Progenitor cell of endocrine pancreas (in vitro differentiated cells): Measurements from ENCODE around the gene PKP3. TPM values are rescaled to one million over a fixed set of nuclear protein-coding genes. Genes with fewer than 3 reads are reported as not detected.
"Not testable (repeated sequence)": the region's sequence is repeated elsewhere in the genome, so short reads cannot be mapped to it uniquely, and the experiment has no call there.

ENCODE experiments used
- DNase-seq: peaks from one replicate; pipeline ENCODE4 v3.0.0; 2021; ENCODE audit warnings: low spot score; ENCODE audit not compliant: unreplicated experiment
- H3K27ac Mint-ChIP-seq: 2 replicates; pipeline ENCODE4 v1.8.0; 2021; ENCODE audit warnings: mild to moderate bottlenecking, moderate library complexity, mixed read lengths
- H3K27me3 Mint-ChIP-seq: 2 replicates; pipeline ENCODE4 v1.8.0; 2021; ENCODE audit warnings: mixed read lengths
- H3K36me3 Mint-ChIP-seq: 2 replicates; pipeline ENCODE4 v1.8.0; 2022; ENCODE audit warnings: mixed read lengths; ENCODE audit not compliant: insufficient read depth
- H3K4me1 Mint-ChIP-seq: 2 replicates; pipeline ENCODE4 v1.8.0; 2021; ENCODE audit warnings: low read depth, mixed read lengths
- H3K4me3 Mint-ChIP-seq: 2 replicates; pipeline ENCODE4 v1.8.0; 2021; ENCODE audit warnings: low read depth, mild to moderate bottlenecking, moderate library complexity, mixed read lengths
- H3K9me3 Mint-ChIP-seq: 2 replicates; pipeline ENCODE4 v1.8.0; 2021; ENCODE audit warnings: low read depth, mixed read lengths
- CTCF ChIP-seq: fragments of 200-600 bp; sonication (generic); IDR thresholded peaks from one replicate; pipeline ENCODE4 v1.5.0; 2021; ENCODE audit warnings: antibody characterized with exemption, mild to moderate bottlenecking; ENCODE audit not compliant: unreplicated experiment
- total RNA-seq: library from RNA; stranded (reverse); gene quantifications from 2 replicates; pipeline ENCODE4 v1.2.1, GENCODE V29; 2021

Gene PKP3
- total RNA-seq, 1 donor from 2014 or later: 55.9 TPM

- peaks cover 27% of the 10 kb centered on the region for H3K27me3 Mint-ChIP-seq
- no peaks in the 10 kb centered on the region for H3K9me3 Mint-ChIP-seq
- no peak overlapping the region for H3K4me3 Mint-ChIP-seq
- no peak for DNase-seq
- TF ChIP-seq CTCF: no peak
- peaks cover 7% of the 10 kb centered on the region for H3K4me1 Mint-ChIP-seq
- no peak overlapping the region for H3K27ac Mint-ChIP-seq
- H3K36me3 Mint-ChIP-seq: no peaks in the 10 kb centered on the region
These were observed 26.3 kb downstream of the PKP3 start for GRCh38 chr11:420054-420910.

- Mint-ChIP-seq H3K4me1 (peaks cover 6% of the 10 kb centered on the region), H3K9me3 (no peaks in the 10 kb centered on the region), H3K4me3 (no peak overlapping the region), H3K27ac (no peak overlapping the region), H3K36me3 (no peaks in the 10 kb centered on the region), H3K27me3 (peaks cover 31% of the 10 kb centered on the region)
- no peak for DNase-seq
- TF ChIP-seq CTCF: no peak
These were observed 26.9 kb downstream of the PKP3 start for GRCh38 chr11:420911-421321.

GRCh38 chr11:422249-422656, 28.2 kb downstream of the PKP3 start:
- Mint-ChIP-seq H3K27ac (no peak overlapping the region), H3K9me3 (no peaks in the 10 kb centered on the region), H3K4me3 (no peak overlapping the region), H3K27me3 (peaks cover 33% of the 10 kb centered on the region), H3K4me1 (peaks cover 3% of the 10 kb centered on the region), H3K36me3 (no peaks in the 10 kb centered on the region)
- DNase-seq: no peak
- TF ChIP-seq CTCF: no peak

- Mint-ChIP-seq H3K4me1 (no peaks in the 10 kb centered on the region), H3K9me3 (no peaks in the 10 kb centered on the region), H3K36me3 (peaks cover 2% of the 10 kb centered on the region), H3K4me3 (no peak overlapping the region), H3K27me3 (peaks cover 25% of the 10 kb centered on the region), H3K27ac (no peak overlapping the region)
- no peak for DNase-seq
- TF ChIP-seq CTCF: no peak
These were observed 30.2 kb downstream of the PKP3 start for GRCh38 chr11:424232-424631.

DNA sequence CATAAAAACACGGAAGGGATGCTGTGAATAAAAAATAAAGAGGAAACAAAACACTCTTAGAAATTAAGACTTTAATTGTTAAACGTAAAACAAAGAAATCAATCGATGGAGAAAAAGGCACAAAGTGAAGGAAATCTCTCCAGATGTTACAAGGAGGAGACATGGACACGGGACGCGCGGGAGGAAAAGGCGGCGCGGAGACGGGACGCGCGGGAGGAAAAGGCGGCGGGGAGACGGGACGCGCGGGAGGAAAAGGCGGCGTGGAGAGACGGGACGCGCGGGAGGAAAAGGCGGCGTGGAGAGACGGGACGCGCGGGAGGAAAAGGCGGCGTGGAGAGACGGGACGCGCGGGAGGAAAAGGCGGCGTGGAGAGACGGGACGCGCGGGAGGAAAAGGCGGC, 30.8 kb downstream of the PKP3 start:
- not testable (repeated sequence) for H3K4me1 Mint-ChIP-seq, H3K36me3 Mint-ChIP-seq, DNase-seq, H3K4me3 Mint-ChIP-seq, H3K9me3 Mint-ChIP-seq, H3K27ac Mint-ChIP-seq
- H3K27me3 Mint-ChIP-seq: peaks cover 25% of the 10 kb centered on the region

- DNase-seq: no peak
- peaks cover 25% of the 10 kb centered on the region for H3K27me3 Mint-ChIP-seq
- no peak for TF ChIP-seq CTCF
- no peaks in the 10 kb centered on the region for H3K4me1 Mint-ChIP-seq
- no peak overlapping the region for H3K4me3 Mint-ChIP-seq
- H3K9me3 Mint-ChIP-seq: no peaks in the 10 kb centered on the region
- peaks cover 2% of the 10 kb centered on the region for H3K36me3 Mint-ChIP-seq
- no peak overlapping the region for H3K27ac Mint-ChIP-seq
These were observed 31.3 kb downstream of the PKP3 start for GRCh38 chr11:425301-425700.
